A549 (cell line): ENCODE results near the gene GRIK5.

Source experiments
- CTCF ChIP-seq: fragments of >200 bp; sonication (Bioruptor Twin); formaldehyde crosslinking; IDR thresholded peaks from 3 replicates; pipeline ENCODE4 v1.5.1; 2016
- SMC3 ChIP-seq: fragments of >200 bp; sonication (Bioruptor Twin); formaldehyde crosslinking; IDR thresholded peaks from 3 replicates; pipeline ENCODE4 v1.6.1; 2018; ENCODE audit warnings: inconsistent platforms
- TF ChIP-seq, protein P1 (sequence below): fragments of 450-650 bp; IDR thresholded peaks from 2 replicates; pipeline ENCODE4 v1.6.1; 2014; ENCODE audit warnings: antibody characterized with exemption

DNA sequence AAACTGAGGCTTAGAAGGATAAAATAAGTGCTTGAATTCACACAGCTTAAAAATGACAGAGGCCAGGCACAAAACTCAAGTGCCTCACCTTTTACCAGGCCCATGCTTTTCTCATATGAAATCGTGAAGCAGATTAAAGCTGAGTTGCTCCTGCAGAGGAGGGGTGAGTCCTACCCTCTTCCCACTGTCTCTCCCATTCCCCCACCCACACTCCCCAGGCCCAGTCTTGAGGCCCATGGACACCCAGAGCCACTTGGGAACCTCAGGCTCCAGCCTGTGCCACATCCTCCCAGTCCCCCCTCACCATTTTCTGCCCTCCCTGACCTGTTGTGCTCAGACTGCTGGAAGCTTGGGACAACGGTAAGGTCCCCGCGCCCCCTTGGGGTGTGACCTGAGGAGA lies 23.5 kb upstream of the GRIK5 start:
- TF ChIP-seq CTCF (no peak), SMC3 (no peak)
- TF ChIP-seq, protein P1, sequence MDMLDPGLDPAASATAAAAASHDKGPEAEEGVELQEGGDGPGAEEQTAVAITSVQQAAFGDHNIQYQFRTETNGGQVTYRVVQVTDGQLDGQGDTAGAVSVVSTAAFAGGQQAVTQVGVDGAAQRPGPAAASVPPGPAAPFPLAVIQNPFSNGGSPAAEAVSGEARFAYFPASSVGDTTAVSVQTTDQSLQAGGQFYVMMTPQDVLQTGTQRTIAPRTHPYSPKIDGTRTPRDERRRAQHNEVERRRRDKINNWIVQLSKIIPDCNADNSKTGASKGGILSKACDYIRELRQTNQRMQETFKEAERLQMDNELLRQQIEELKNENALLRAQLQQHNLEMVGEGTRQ, result no peak
